Keratinocyte (primary cell): ENCODE data around the gene MRPS35. TPM values are rescaled to one million over a fixed set of nuclear protein-coding genes. Genes with fewer than 3 reads are reported as not detected.

ENCODE experiments used
- DNase-seq: peaks from one replicate; pipeline ENCODE4 v3.0.0-alpha.2; 2011; ENCODE audit warnings: low read depth, missing footprints, low spot score
- FAIRE-seq: peaks from 2 replicates; lab custom pipeline; 2011; peaks lifted over from hg19 to GRCh38; lab: Jason Lieb, UNC
- H2AFZ ChIP-seq: 2 replicates; pipeline ENCODE4 v1.6.0; 2012; ENCODE audit warnings: low read length, control low read depth, inconsistent platforms; ENCODE audit not compliant: control insufficient read depth
- H3K27ac ChIP-seq: 2 replicates; pipeline ENCODE4 v1.5.1; 2011; ENCODE audit warnings: low read length; ENCODE audit not compliant: control insufficient read depth, insufficient read depth
- H3K27me3 ChIP-seq: 3 replicates; pipeline ENCODE4 v1.6.0; 2011; ENCODE audit warnings: low read length; ENCODE audit not compliant: control insufficient read depth, insufficient read depth; ENCODE audit errors: extremely low read depth
- H3K36me3 ChIP-seq, 2 experiments: 2 replicates in 1 of 2; 3 replicates in 1 of 2; pipeline ENCODE4 v1.5.1; 2011; ENCODE audit warnings: low read length in 2 of 2, mild to moderate bottlenecking in 1 of 2; ENCODE audit not compliant: control insufficient read depth in 2 of 2, insufficient read depth in 2 of 2; ENCODE audit errors: extremely low read depth in 1 of 2
- H3K4me1 ChIP-seq: 3 replicates; pipeline ENCODE4 v1.5.1; 2011; ENCODE audit warnings: low read length; ENCODE audit not compliant: control insufficient read depth, insufficient read depth; ENCODE audit errors: extremely low read depth
- H3K4me2 ChIP-seq: 3 replicates; pipeline ENCODE4 v1.6.0; 2011; ENCODE audit warnings: low read depth, low read length; ENCODE audit not compliant: control insufficient read depth, insufficient read depth; ENCODE audit errors: extremely low read depth
- H3K4me3 ChIP-seq, 3 experiments: fragments of 200-600 bp in 1 of 3; sonication (generic) in 1 of 3; 2 replicates in 2 of 3; 3 replicates in 1 of 3; pipeline ENCODE4 v1.5.1; 2011 to 2016; ENCODE audit warnings: low read length in 3 of 3, mild to moderate bottlenecking in 3 of 3, control low read depth in 2 of 3, inconsistent platforms in 1 of 3, low read depth in 1 of 3, mixed read lengths in 1 of 3, mixed run types in 1 of 3, moderate library complexity in 1 of 3; ENCODE audit not compliant: control insufficient read depth in 2 of 3, insufficient read depth in 2 of 3; ENCODE audit errors: extremely low read depth in 1 of 3
- H3K79me2 ChIP-seq: 2 replicates; pipeline ENCODE4 v1.6.0; 2012; ENCODE audit warnings: low read length; ENCODE audit not compliant: control insufficient read depth, insufficient read depth
- H3K9ac ChIP-seq: 3 replicates; pipeline ENCODE4 v1.6.0; 2011; ENCODE audit warnings: low read length; ENCODE audit not compliant: control insufficient read depth, insufficient read depth; ENCODE audit errors: extremely low read depth
- H3K9me1 ChIP-seq: 3 replicates; pipeline ENCODE4 v1.6.0; 2011; ENCODE audit warnings: low read length; ENCODE audit not compliant: control insufficient read depth, insufficient read depth; ENCODE audit errors: extremely low read depth
- H3K9me3 ChIP-seq: 2 replicates; pipeline ENCODE4 v1.5.1; 2012; ENCODE audit warnings: low read depth, low read length; ENCODE audit not compliant: control insufficient read depth
- H4K20me1 ChIP-seq: 3 replicates; pipeline ENCODE4 v1.6.0; 2011; ENCODE audit warnings: low read length; ENCODE audit not compliant: control insufficient read depth, insufficient read depth; ENCODE audit errors: extremely low read depth
- CTCF ChIP-seq, 3 experiments: IDR thresholded peaks in 1 of 3; conservative IDR thresholded peaks in 1 of 3; optimal IDR thresholded peaks in 1 of 3; 2 replicates in 2 of 3; 3 replicates in 1 of 3; pipeline versions ENCODE3 to v1.5.1; 2011; ENCODE audit warnings: low read length in 3 of 3, mild to moderate bottlenecking in 3 of 3, moderate library complexity in 2 of 3, control low read depth in 1 of 3, inconsistent platforms in 1 of 3; ENCODE audit not compliant: insufficient read depth in 2 of 3; ENCODE audit errors: extremely low read depth in 1 of 3
- EZH2 ChIP-seq: IDR thresholded peaks from one replicate; pipeline ENCODE4 v1.6.1; 2012; ENCODE audit warnings: inconsistent platforms, mild to moderate bottlenecking, low read length, moderate library complexity
- dilution Hi-C: fragments of 300-500 bp; cut with MboI; formaldehyde crosslinking; loops from one replicate; pipeline ENCODE4 v1.7.0; 2020; ENCODE audit warnings: low sequenced_read_pairs; ENCODE audit not compliant: extremely low pct_ligation_motif_present
- polyA plus RNA-seq, 5 experiments: library from polyadenylated mRNA; depleted of rRNA in 3 of 5; stranded (reverse) in 3 of 5; stranded (forward) in 1 of 5; unstranded in 1 of 5; fragments of >200 nt; gene quantifications; 1 replicate in 1 of 5; 2 replicates in 3 of 5; 3 replicates in 1 of 5; pipeline versions ENCODE4 v1.2.1 to v1.2.3, GENCODE V29; 2011 to 2012; ENCODE audit warnings: missing spikeins in 2 of 5, low read depth in 1 of 5, low replicate concordance in 1 of 5

MRPS35 gene
- polyA plus RNA-seq, 1 donor (not counting 4 experiments of a cell fraction or from before 2014, with no cell fraction given): 60.1 TPM

- FAIRE-seq: no peak
- dilution Hi-C loops: no loop called here
Measured at GRCh38 chr12:27672051-27672450, 38.6 kb upstream of the MRPS35 start.

GRCh38 chr12:27672643-27673042 lies 38.0 kb upstream of the MRPS35 start:
- Histone ChIP-seq H3K9me1 (no peaks in the 10 kb centered on the region), H3K27me3 (no peaks in the 10 kb centered on the region), H2AFZ (no peak overlapping the region), H3K79me2 (no peaks in the 10 kb centered on the region), H3K4me3 (no peak overlapping the region), H3K9ac (no peak overlapping the region), H3K4me2 (no peak overlapping the region), H3K4me1 (no peaks in the 10 kb centered on the region), H4K20me1 (no peaks in the 10 kb centered on the region), H3K9me3 (no peaks in the 10 kb centered on the region), H3K36me3 (peaks cover 23 to 28% of the 10 kb centered on the region in 2 experiments), H3K27ac (no peak overlapping the region)
- no peak for TF ChIP-seq EZH2
- TF ChIP-seq CTCF (optimal IDR thresholded peaks at IDR 0.05 in 1 of 3, IDR thresholded peaks at IDR 0.05 in 1 of 3, conservative IDR thresholded peaks at IDR 0.05 in 1 of 3; ENCODE audit: extremely low read depth in 1 of 3, insufficient read depth in 2 of 3, low read length in 3 of 3): no peak
- no peak for FAIRE-seq
- dilution Hi-C loops: no loop called here
- no peak for DNase-seq

More at GRCh38 chr12:27672051-27672450, 38.6 kb upstream of the MRPS35 start:
- H3K4me1 ChIP-seq: no peaks in the 10 kb centered on the region
- H3K27me3 ChIP-seq: no peaks in the 10 kb centered on the region
- no peaks in the 10 kb centered on the region for H3K9me3 ChIP-seq
- no peak for DNase-seq
- H3K4me3 ChIP-seq: no peak overlapping the region
- peaks cover 25 to 30% of the 10 kb centered on the region in 2 experiments for H3K36me3 ChIP-seq
- no peak overlapping the region for H2AFZ ChIP-seq
- no peaks in the 10 kb centered on the region for H3K9me1 ChIP-seq
- H3K27ac ChIP-seq: no peak overlapping the region
- no peak overlapping the region for H3K9ac ChIP-seq
- no peaks in the 10 kb centered on the region for H3K79me2 ChIP-seq
- H4K20me1 ChIP-seq: no peaks in the 10 kb centered on the region
- H3K4me2 ChIP-seq: no peak overlapping the region
- TF ChIP-seq EZH2 (no peak), CTCF (optimal IDR thresholded peaks at IDR 0.05 in 1 of 3, IDR thresholded peaks at IDR 0.05 in 1 of 3, conservative IDR thresholded peaks at IDR 0.05 in 1 of 3; ENCODE audit: extremely low read depth in 1 of 3, insufficient read depth in 2 of 3, low read length in 3 of 3) (no peak)
